HG03139 (cell line): ENCODE results near the gene VSTM2L.
"Not testable (repeated sequence)": the region's sequence is repeated elsewhere in the genome, so short reads cannot be mapped to it uniquely, and the experiment has no call there.

Source experiments
- ATAC-seq: cut with Tn5 transposase; IDR thresholded peaks from one replicate; pipeline ENCODE4 v1.9.1; 2021; ENCODE audit not compliant: unreplicated experiment

VSTM2L gene

GRCh38 chr20:37961066-37961465 is 58.1 kb downstream of the VSTM2L start:
- no peak for ATAC-seq

- ATAC-seq = not testable (repeated sequence)
Observed at GRCh38 chr20:37963483-37963882, 60.6 kb downstream of the VSTM2L start.

- no peak for ATAC-seq
Observed at GRCh38 chr20:37968841-37969401, 66.0 kb downstream of the VSTM2L start.

GRCh38 chr20:37969949-37970855 is 67.3 kb downstream of the VSTM2L start:
- ATAC-seq = no peak

- ATAC-seq = no peak
Observed at GRCh38 chr20:37970856-37971245, 67.9 kb downstream of the VSTM2L start.

- ATAC-seq = no peak
Observed at GRCh38 chr20:37971561-37972127, 68.7 kb downstream of the VSTM2L start.

- ATAC-seq = no peak
Observed at GRCh38 chr20:37972256-37973058, 69.5 kb downstream of the VSTM2L start.

GRCh38 chr20:37973059-37973910 is 70.4 kb downstream of the VSTM2L start:
- ATAC-seq = no peak

GRCh38 chr20:37976887-37977286 is 74.0 kb downstream of the VSTM2L start:
- no peak for ATAC-seq

GRCh38 chr20:37977338-37977737 is 74.4 kb downstream of the VSTM2L start:
- ATAC-seq = no peak

- no peak for ATAC-seq
Observed at GRCh38 chr20:37977786-37978185, 74.9 kb downstream of the VSTM2L start.

- ATAC-seq = no peak
Observed at GRCh38 chr20:37979021-37979985, 76.4 kb downstream of the VSTM2L start.

- ATAC-seq = no peak
Observed at GRCh38 chr20:37980383-37980782, 77.5 kb downstream of the VSTM2L start.

GRCh38 chr20:37980876-37981275 is 77.9 kb downstream of the VSTM2L start:
- no peak for ATAC-seq

- ATAC-seq = no peak
Observed at GRCh38 chr20:37981568-37981967, 78.6 kb downstream of the VSTM2L start.

- no peak for ATAC-seq
Observed at GRCh38 chr20:37983286-37983685, 80.4 kb downstream of the VSTM2L start.

- no peak for ATAC-seq
Observed at GRCh38 chr20:37984018-37984785, 81.3 kb downstream of the VSTM2L start.

GRCh38 chr20:37986044-37986858 is 83.3 kb downstream of the VSTM2L start:
- ATAC-seq = no peak
